BLaER1 treated with 17β-estradiol and CSF1 and Interleukin-3, amounts not matched to agents 10 nM and 100 nM (cell line): ENCODE results near the gene DUOXA1.
"Not testable (repeated sequence)": the region's sequence is repeated elsewhere in the genome, so short reads cannot be mapped to it uniquely, and the experiment has no call there.

ENCODE experiments used
- H3K27ac ChIP-seq, 11 experiments: shearing (Covaris generic); formaldehyde crosslinking; 2 replicates each; pipeline ENCODE4 v1.8.1; 2022
- H3K27me3 ChIP-seq, 11 experiments: shearing (Covaris generic); formaldehyde crosslinking; 2 replicates each; pipeline ENCODE4 v1.8.1; 2022
- H3K36me3 ChIP-seq, 11 experiments: shearing (Covaris generic); formaldehyde crosslinking; 2 replicates each; pipeline ENCODE4 v1.8.1; 2022
- H3K4me1 ChIP-seq, 10 experiments: shearing (Covaris generic); formaldehyde crosslinking; 2 replicates each; pipeline ENCODE4 v1.8.1; 2022
- H3K4me2 ChIP-seq, 11 experiments: shearing (Covaris generic); formaldehyde crosslinking; 2 replicates each; pipeline ENCODE4 v1.8.1; 2022
- H3K4me3 ChIP-seq, 10 experiments: shearing (Covaris generic); formaldehyde crosslinking; 2 replicates each; pipeline ENCODE4 v1.8.1; 2022
- H3K9ac ChIP-seq, 11 experiments: shearing (Covaris generic); formaldehyde crosslinking; 2 replicates each; pipeline ENCODE4 v1.8.1; 2022
- H3K9me3 ChIP-seq, 11 experiments: shearing (Covaris generic); formaldehyde crosslinking; replicated peaks in 1 of 11; 2 replicates each; pipeline ENCODE4 v1.8.1; 2022
- H4K20me1 ChIP-seq, 11 experiments: shearing (Covaris generic); formaldehyde crosslinking; 2 replicates each; pipeline ENCODE4 v1.8.1; 2022

The DUOXA1 gene

GRCh38 chr15:45077391-45077790 is 52.3 kb downstream of the DUOXA1 start:
- H3K9me3 ChIP-seq, H3K4me1 ChIP-seq, H3K4me3 ChIP-seq, H3K36me3 ChIP-seq, H4K20me1 ChIP-seq, H3K27me3 ChIP-seq, H3K27ac ChIP-seq, H3K9ac ChIP-seq: not testable (repeated sequence)
- H3K4me2 ChIP-seq = peak overlapping the region in 1 of 11 experiments; percentile 46; a peak in 1 of 22 replicates

GRCh38 chr15:45075440-45076320 is 54.0 kb downstream of the DUOXA1 start:
- H4K20me1 ChIP-seq, H3K9ac ChIP-seq, H3K4me3 ChIP-seq, H3K9me3 ChIP-seq, H3K4me1 ChIP-seq, H3K27me3 ChIP-seq: not testable (repeated sequence)
- H3K4me2 ChIP-seq = 0 out of 22 replicates have a peak overlapping the region, but pooled peaks of 1 of the 11 experiments have one; percentile 22
- 0 out of 22 replicates have a peak overlapping the region, but pooled peaks of 1 of the 11 experiments have one; percentile 40 for H3K27ac ChIP-seq
- H3K36me3 ChIP-seq = peaks cover 0 to 12% (median 8%) of the 10 kb centered on the region in 11 experiments; a peak in 15 of 22 replicates

- H3K27ac ChIP-seq, H3K27me3 ChIP-seq, H3K4me3 ChIP-seq, H3K4me2 ChIP-seq, H3K9me3 ChIP-seq, H3K9ac ChIP-seq, H4K20me1 ChIP-seq: not testable (repeated sequence)
- Histone ChIP-seq H3K36me3 (peaks cover 0 to 30% (median 23%) of the 10 kb centered on the region in 11 experiments), H3K4me1 (peaks cover 0 to 19% (median 0%) of the 10 kb centered on the region in 10 experiments; a peak in 7 of 20 replicates)
Measured at GRCh38 chr15:45073602-45074001, 56.1 kb downstream of the DUOXA1 start.

- not testable (repeated sequence) for H3K9me3 ChIP-seq, H3K9ac ChIP-seq, H3K4me3 ChIP-seq, H4K20me1 ChIP-seq, H3K27me3 ChIP-seq
- peak overlapping the region in 1 of 11 experiments; percentile 8; a peak in 1 of 22 replicates for H3K27ac ChIP-seq
- peaks cover 0 to 11% (median 0%) of the 10 kb centered on the region in 10 experiments; a peak in 6 of 20 replicates for H3K4me1 ChIP-seq
- peaks cover 13 to 65% (median 55%) of the 10 kb centered on the region in 11 experiments for H3K36me3 ChIP-seq
- H3K4me2 ChIP-seq = peak overlapping the region in 2 of 11 experiments; percentile 20 to 33; a peak in 1 of 22 replicates
Measured at GRCh38 chr15:45069942-45070360, 59.7 kb downstream of the DUOXA1 start.
